ENCODE results near the gene RRP8. TPM values are rescaled to one million over a fixed set of nuclear protein-coding genes. Genes with fewer than 3 reads are reported as not detected.

RRP8 gene
- polyA plus RNA-seq (ENCODE audit: insufficient read length in 10 of 10) = 10 to 100 TPM; 16.4 to 22.6 (median 18.6) TPM
- long read RNA-seq, donor 1, full-length matches to known transcripts = 6 of 6 reads
- long read RNA-seq, donor 1, partial matches to known transcripts = 0 of 6 reads
- long read RNA-seq, donor 1, other reads (novel, unspliced or antisense) = 0 of 6 reads
- long read RNA-seq, donor 2 = 0 reads
- long read RNA-seq, donor 3 = 0 reads
- long read RNA-seq, donor 4, full-length matches to known transcripts = 3 of 134 reads
- long read RNA-seq, donor 4, partial matches to known transcripts = 91 of 134 reads
- long read RNA-seq, donor 4, other reads (novel, unspliced or antisense) = 40 of 134 reads
- long read RNA-seq, donor 5, full-length matches to known transcripts = 3 of 3 reads
- long read RNA-seq, donor 5, partial matches to known transcripts = 0 of 3 reads
- long read RNA-seq, donor 5, other reads (novel, unspliced or antisense) = 0 of 3 reads
- long read RNA-seq, donor 6, full-length matches to known transcripts = 2 of 222 reads
- long read RNA-seq, donor 6, partial matches to known transcripts = 158 of 222 reads
- long read RNA-seq, donor 6, other reads (novel, unspliced or antisense) = 62 of 222 reads
- long read RNA-seq, donor 7, full-length matches to known transcripts = 1 of 113 reads
- long read RNA-seq, donor 7, partial matches to known transcripts = 75 of 113 reads
- long read RNA-seq, donor 7, other reads (novel, unspliced or antisense) = 37 of 113 reads
- long read RNA-seq, donor 8, full-length matches to known transcripts = 2 of 2 reads
- long read RNA-seq, donor 8, partial matches to known transcripts = 0 of 2 reads
- long read RNA-seq, donor 8, other reads (novel, unspliced or antisense) = 0 of 2 reads
- long read RNA-seq, donor 9 = 0 reads

DNA sequence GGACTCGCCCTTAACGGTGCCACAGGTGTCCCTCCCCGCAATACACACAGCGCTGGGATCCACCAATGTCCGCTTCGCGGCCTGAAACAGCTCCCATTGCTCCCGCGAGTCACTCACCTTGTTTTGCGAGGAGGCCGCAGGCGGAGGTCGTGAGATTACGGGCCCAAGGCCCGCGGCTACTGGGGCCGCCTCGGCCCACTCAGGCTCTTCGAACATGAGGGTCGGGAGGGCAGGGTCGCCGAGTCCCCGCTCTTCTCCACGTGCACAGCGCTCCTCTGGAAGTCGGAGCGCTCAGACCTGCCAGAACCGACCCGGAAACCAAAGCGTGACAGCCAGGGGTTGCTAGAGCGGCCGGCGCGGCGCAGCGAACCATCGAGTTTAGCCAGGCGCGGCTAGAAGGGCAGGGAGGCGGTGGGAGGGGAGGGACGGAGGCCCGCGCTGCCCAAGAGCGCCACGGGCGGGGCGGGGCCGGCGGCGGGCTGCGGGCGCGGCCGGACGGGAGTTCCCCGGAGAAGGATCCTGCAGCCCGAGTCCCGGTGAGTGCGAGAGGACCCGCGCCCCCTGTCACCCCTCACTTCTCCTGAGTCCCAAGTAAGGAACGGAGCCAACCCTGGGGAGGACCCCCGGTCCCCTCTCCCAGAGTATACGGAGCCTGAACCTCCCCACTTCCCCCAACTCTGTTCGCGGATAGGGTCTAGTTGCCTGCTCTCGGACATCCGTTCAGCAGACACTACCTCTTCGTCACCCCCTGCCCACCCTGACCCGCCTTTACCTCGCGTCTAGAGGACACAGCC is at the start of gene RRP8, which contains the start of gene ILK:
RRP8 (minus strand) TSS at position 330 of the 794 bp plus-strand sequence; CDS start at position 216, 114 bp downstream.
ILK (plus strand) TSS at position 488 of the 794 bp plus-strand sequence. CDS start 498 bp downstream, outside the sequence.
- peak; percentile 90 to 96 (median 92) for DNase-seq

DNA sequence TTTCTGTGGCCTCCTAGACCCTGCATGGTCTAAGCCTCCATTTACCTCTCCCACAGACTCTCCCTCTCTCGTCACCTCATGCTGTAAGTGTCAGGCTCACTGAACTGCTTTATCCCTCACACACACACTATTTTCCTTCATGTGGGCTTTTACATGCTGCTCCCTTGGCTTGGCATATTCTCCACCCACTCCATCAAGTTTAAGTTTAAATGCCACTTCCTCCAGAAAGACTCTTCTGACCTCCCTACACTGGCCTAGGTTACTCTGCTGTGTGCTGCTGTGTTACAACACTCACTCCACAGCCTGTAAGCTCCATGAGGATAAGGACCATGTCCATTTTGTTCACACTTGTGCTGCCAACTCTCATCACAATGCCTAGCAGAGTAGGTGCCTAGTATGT is 49.7 kb upstream of the RRP8 start:
- DNase-seq = no peak

DNA sequence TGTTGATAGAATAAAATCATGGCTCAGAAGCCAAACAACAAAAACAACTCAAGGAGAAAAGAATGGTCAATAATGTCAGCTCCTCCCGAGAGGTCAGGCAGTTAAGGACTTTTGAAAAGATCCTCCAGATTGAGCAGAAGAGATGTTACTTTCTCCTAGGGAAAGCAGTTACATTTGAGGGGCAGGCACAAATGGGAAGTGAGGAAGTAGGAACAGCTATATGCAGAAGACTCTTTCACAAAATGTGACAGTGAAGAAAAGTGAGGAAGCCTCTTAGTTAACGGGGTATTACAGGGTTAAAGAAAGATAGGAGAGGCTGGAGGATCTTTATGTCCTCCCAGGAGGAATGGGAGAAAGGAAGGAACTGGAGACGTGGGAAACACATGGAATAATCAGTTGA is 48.8 kb upstream of the RRP8 start:
- no peak for DNase-seq

DNA sequence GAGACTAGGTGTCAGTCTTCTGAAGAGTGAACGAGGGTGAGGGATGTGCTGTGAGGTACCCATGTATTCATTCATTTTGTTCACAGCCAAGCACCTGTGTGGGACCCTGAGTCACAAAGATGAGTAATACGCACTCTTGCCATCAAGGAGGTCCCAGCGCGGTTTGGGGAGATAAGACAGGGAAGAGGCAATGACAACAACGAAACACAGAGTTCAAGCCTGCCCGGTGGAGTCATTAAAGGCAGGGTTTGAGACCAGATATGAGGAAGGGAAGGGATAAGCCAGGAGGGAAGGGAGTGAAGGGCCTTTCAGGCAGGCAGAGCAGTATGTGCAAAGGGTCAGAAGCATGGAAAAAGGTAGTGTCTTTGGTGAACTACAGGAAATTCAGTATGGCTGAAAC is 47.6 kb upstream of the RRP8 start:
- no peak for DNase-seq

DNA sequence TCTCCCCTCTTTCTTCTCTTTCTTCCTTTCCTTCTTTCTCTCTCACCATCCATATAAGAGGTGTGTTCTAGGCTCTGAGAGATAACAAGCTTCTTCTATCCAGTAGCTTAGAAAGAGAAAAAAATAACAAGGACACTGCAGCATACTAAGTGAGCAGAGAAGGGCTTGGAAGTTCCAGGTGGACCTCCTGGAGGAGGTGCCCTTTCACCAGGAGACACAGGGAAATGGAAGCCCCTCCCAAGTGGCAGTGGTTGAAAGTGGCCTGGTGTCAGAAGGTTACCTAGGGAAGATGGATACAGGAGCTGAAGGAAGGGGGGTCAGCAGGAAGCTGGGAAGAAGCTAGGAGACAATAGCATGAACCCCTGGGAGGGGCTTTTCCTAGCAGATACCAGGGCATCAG is 46.7 kb upstream of the RRP8 start:
- no peak for DNase-seq

DNA sequence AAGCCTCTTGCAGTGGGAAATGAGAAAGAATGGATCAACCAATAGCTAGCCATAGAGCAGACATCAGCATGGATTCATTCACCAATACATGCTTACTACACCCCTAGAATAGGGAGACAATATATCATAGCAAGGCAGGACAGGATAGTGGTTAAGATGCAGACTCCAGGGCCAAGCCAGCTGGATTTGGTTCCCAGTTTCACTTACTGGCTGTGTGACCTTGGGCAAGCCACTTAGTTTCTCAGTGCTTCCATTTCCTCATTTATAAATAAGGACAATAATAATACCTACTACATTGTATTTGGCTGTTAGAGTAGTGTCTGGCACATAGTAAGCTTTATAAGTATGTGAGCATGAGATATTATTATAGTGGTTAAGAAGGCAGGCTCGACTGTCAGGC is 45.1 kb upstream of the RRP8 start:
- no peak for DNase-seq

DNA sequence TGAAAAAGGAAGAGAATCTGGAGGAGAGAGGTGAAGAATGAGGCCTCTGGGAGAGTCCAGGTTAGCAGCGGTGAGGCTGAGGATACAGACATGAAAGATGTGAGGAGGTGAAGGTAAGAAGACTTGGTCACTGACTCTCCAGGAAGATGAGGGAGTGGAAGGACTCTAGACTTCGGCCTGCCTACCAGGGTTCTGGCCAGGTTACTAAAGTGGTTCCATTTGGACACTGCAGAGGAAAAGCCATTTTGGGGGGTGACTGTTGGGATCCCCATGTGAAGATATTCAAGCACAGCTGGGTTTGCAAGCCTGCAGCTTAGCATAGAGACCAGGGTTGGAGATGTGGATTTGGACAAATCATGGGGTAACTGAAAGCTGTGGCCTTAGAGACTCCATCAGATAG is 44.4 kb upstream of the RRP8 start:
- no peak for DNase-seq

DNA sequence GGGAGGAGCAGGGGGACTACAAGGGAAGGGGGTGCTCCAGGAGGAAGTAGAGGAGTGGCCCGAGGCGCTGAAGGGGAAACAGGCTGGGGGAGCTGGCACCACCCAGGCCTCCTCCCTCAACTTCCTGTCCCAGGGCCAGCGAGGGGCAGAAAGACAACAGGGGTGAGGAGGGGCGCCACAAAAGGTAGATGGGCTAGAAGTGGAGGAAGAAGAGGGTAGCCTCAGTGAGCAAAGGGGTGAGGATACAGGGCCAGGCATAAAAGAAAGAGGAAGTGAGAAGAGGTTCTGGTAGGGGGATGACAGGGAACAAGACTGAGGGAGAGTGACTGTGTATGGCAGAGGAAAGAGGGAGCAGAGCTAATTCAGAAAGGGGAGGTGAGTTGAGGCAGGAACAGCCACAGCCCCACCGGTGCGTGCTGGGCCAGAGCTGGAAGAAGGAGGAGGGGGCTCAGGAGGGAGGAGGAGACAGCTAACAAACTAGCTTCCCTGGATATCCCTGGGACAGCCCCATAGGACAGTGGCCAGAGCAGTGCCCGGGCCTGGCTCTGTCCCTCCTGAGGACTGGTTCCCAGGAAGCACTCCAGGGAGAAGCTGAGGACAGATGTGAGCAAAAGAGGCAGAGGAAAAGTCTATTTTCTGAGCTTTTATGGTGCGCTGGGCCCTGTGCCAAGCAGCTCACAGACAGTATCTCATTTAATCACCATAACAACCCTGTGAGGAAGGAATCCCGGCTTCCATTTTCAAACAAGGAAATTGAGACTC is 43.7 kb upstream of the RRP8 start:
- peak; percentile 58 to 92 (median 79) for DNase-seq

DNA sequence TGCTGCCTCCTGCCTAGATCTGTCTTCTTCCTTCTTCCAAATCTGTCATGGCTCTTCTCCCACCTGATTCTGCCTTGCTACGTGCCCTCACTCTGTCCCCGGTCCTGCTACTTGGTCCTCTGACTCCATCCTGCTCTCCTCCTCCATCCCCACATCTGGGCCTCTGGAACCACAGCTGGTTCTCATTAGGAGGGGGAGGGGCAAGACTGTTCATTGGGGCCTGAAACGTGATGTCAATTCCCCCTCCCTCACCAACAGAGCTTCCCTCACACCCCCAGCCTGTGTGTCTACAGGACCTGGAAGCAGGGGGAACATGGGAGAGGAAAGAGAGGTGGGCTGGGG is 43.1 kb upstream of the RRP8 start:
- peak; percentile 90 to 97 (median 93) for DNase-seq

DNA sequence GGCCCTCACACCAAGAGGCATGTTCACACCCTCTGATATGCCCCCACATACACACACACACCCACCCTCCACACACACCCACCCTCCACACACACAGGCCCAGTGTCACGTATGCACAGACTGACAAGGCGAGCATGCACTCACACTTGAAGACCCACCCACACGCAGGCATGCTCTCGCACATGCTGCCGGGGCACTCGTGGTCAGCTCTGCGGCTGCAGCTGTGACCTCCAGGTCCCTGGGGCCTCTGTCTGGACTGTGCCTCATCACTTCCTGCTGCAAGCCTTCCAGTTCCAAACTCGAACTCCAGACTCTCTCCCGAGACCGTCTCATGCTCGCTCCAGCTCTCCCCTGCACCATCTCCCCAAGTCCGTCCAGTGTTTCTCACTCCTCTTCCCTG is 42.7 kb upstream of the RRP8 start:
- peak; percentile 65 to 93 (median 82) for DNase-seq

DNA sequence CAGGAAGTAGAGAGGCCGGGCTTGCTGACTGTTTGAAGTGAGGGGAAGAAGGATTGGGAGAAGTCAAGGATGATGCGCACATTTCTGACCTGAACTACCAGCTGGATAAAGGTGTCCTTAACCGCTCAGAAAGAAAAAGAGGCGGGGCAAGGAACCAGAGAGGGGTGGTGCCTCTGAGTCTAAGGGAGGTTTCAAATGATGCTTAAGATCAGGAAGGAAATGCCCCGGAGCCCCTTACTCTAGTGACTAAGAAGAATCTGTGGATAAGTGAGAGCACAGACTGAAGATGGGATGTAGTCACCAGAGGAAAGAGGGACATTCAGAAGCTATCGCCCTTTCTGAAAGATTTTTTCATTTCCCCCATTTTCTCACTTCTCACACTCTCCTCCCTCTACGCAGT is 39.5 kb upstream of the RRP8 start:
- DNase-seq = no peak

DNA sequence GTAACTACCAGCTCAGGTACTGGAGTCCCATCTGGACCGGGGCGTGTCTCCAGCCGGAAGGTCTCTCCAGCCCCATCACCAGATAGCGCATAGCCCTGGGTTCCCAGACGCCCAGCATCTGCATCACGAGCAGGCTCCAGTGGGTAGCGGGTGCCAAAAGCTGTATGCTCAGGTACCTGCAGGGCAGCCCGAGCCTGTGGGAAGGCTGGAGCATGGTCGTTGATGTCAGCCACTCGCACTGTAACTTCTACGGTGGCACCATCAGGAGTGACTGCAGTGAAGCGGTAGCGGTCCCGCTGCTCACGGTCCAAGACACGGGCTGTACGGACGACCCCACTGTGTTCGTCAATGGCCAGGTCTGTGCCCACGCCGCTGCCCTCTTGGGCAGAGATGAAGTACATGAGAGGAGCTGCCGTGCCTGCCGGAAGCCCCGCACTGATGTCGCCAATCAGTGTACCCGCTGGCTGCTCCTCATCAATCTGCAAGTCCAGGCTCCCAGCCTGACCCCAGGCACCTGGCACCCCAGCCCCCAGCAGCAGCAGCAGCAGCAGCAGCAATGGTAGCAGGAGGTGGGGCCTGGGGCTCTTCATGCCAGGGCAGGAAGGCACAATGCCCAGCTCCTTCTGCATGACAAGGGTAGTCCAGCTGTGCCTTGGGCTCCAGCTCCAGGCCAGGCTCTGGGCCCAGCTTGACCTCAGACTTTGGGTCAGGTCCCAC is 37.7 kb upstream of the RRP8 start:
- DNase-seq = no peak

DNA sequence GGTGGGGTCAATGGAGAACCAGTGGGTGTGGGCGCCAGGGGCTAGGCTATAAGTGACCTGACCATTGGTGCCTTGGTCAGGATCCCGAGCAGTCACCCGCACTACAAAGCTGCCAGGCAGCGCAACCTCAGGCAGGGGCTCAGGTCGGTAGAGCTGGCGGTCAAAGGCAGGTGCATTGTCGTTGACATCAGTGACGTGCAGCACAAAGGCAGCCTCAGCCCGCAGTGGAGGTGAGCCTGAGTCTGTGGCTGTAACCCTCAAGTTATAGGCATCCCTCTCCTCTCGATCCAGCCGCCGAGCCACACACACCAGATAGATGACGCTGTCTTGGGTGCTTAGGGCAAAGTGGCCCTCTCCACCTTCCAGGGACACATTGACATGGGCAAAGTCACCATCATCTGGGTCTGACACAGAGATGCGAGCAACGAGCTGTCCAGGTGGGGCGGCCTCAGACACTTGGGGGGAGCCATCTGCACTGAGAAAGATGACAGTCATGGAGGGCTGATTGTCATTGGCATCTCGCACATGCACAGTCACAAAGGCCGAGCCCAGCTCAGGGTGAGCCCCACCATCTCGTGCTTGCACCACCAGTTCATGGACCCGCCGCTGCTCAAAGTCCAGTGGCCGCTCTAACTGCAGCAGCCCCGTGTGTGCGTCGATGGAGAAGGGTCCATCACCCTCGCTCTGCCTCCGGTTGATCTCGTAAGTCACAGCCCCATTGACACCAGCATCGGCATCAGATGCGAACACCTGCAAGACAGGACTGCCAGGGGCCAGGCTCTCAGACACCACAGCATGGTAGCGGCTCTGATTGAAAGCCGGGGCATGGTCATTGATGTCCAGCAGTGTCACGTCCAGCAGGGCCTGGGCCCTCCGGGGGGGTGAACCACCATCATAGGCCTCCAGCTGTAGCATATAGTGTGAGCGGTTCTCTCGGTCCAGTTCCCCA is 36.9 kb upstream of the RRP8 start:
- DNase-seq = no peak

DNA sequence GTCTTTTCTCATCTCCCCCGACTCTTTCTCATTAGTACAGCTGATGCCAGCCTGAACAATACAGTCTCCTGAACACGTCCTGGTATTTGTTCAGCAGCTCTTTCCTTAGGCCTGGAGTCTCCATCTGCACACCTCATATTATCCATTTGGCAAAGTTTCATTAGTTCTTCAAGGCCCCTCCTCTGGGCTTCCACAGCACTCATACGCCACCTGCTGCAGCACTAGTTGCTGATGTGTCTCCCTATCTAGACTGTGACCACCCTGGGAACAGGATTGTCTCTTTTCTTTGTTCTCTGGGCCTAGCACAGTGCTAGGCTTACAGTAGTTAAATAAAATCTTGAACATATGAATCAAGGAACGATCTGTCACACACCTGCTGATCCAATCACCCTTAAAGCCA is 35.0 kb upstream of the RRP8 start:
- no peak for DNase-seq

DNA sequence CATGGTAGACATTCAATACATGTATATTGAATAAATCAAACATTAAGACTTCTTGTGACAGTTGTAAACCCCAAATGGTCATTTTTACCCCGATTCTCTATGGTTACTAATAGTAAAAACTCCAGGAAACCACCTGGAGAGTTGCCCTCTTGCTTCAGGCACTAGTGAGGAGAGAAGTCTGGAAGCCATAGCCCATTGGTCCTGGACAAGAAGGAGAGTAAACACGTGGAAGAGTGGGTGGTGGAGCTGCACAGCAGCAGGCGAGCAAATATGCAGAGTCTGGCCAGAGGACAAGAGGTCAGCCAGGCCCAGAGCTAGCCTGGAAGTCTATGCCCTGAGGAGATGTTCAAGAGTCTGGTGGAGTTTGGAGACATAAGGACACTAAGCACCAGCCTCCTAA is 34.5 kb upstream of the RRP8 start:
- DNase-seq = peak in 2 of 3 donors; percentile 53 to 60

DNA sequence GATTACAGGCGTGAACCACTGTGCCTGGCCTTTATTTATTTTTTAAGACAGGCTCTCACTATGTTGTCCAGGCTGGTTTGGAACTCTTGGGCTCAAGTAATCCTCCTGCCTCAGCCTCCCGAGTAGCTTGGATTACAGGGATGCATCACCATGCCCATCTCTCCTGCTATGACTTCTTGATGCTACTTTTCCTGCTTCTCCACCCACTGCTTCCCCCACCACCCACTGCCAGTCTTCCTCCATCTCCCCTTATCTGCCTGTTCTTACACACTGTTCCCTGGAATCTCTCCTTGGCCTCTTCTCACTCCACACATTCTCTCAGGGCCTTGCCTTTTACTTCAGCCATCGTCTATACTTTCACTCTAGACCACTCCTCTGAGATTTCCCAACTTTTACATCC is 33.1 kb upstream of the RRP8 start:
- no peak for DNase-seq

DNA sequence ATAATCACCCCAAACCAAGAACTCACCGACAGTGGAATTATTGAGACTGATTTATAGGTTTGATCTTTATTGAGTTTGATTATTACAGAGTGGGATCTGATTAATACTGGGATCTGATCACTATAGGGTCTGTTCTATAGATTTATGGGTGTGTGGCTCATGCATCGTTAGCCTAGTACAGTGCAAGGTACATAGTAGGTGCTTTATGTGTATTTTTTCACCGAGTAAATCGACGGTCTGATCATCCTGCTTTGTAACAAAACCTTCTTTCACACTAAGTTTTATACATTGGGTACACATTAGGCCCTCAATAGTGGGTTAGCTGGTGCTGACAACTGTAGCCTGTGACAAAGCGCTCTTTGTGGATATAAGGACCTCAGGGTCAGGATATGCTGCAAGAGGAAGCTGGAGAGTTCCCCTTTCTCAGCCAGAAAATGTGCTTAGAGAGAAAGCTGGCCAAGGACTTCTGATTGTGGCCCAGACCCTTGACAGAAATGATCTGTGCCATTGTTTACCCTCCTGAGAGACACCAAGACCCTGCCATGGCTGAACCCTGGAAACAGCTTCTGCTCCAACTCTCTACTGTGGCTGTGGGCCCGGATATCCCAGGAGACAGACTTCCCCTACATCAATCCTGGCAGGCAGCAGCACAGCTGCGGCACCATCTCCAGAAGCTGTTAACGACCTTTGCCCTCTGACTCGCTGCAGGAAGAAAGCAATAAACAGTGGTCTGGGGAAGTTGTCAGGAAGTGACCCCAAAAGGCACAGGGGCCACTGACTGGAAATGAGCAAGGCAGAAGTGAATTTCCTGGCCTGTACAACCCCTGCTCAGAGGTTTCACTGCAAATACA is 31.9 kb upstream of the RRP8 start:
- DNase-seq = peak in 1 of 3 donors; percentile 83

DNA sequence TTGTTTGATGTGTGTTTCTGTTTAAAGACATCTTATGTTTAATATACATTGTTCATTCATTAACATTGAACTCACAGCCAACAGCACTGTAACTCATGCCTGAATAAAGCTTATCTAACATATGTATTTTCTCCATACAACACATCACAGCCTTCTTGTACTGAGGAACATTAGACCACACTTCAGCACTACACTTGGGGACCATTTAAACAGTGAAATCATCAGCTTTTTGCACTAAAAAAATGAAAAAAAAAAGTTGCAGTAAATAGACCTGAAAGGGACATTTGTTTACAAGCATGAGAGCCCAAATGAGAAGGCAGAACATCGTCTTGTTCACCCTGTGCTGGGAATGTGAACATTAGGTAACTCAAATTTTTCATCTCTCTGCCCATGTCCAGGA is 31.1 kb upstream of the RRP8 start:
- no peak for DNase-seq
